Mesendoderm (in vitro differentiated cells): ENCODE measurements around the gene PTGDR2.

Experiments
- DNase-seq: peaks from one replicate; pipeline ENCODE4 v3.0.0; 2013
- H2AK5ac ChIP-seq: 2 replicates; pipeline ENCODE4 v1.6.1; 2013; ENCODE audit warnings: low read length, inconsistent platforms
- H2BK120ac ChIP-seq: 2 replicates; pipeline ENCODE4 v1.6.1; 2013; ENCODE audit warnings: low read depth, mild to moderate bottlenecking, low read length, moderate library complexity, mixed read lengths
- H2BK15ac ChIP-seq: replicated peaks from 2 replicates; pipeline ENCODE4 v1.6.1; 2013; ENCODE audit warnings: low read depth, mild to moderate bottlenecking, moderate library complexity
- H2BK5ac ChIP-seq: 2 replicates; pipeline ENCODE4 v1.6.1; 2013; ENCODE audit warnings: low read length, inconsistent platforms
- H3K18ac ChIP-seq: 2 replicates; pipeline ENCODE4 v1.6.1; 2013; ENCODE audit warnings: mild to moderate bottlenecking, low read length, mixed read lengths
- H3K23ac ChIP-seq: one replicate; pipeline ENCODE4 v1.6.1; 2013; ENCODE audit warnings: low read length
- H3K27ac ChIP-seq: 2 replicates; pipeline ENCODE4 v1.5.1; 2013; ENCODE audit warnings: low read depth, mild to moderate bottlenecking, inconsistent platforms, low read length, moderate library complexity
- H3K27me3 ChIP-seq: 2 replicates; pipeline ENCODE4 v1.6.1; 2013; ENCODE audit warnings: low read length, control low read depth, mild to moderate bottlenecking, inconsistent platforms; ENCODE audit not compliant: insufficient read depth, poor library complexity
- H3K36me3 ChIP-seq: 2 replicates; pipeline ENCODE4 v1.6.1; 2013; ENCODE audit warnings: low read length, inconsistent platforms; ENCODE audit not compliant: control insufficient read depth, insufficient read depth
- H3K4ac ChIP-seq: one replicate; pipeline ENCODE4 v1.6.1; 2013; ENCODE audit warnings: low read depth, mild to moderate bottlenecking, low read length, moderate library complexity
- H3K4me1 ChIP-seq: 2 replicates; pipeline ENCODE4 v1.6.1; 2013; ENCODE audit warnings: low read depth, low read length, inconsistent platforms; ENCODE audit not compliant: control insufficient read depth
- H3K4me2 ChIP-seq: 2 replicates; pipeline ENCODE4 v1.6.1; 2013; ENCODE audit warnings: low read length
- H3K4me3 ChIP-seq: 2 replicates; pipeline ENCODE4 v1.5.1; 2013; ENCODE audit warnings: mild to moderate bottlenecking, low read length
- H3K56ac ChIP-seq: one replicate; pipeline ENCODE4 v1.6.1; 2013; ENCODE audit warnings: low read length
- H3K79me1 ChIP-seq: 2 replicates; pipeline ENCODE4 v1.6.1; 2013; ENCODE audit warnings: low read length, inconsistent platforms
- H3K79me2 ChIP-seq: 2 replicates; pipeline ENCODE4 v1.6.1; 2013; ENCODE audit warnings: mild to moderate bottlenecking, low read length; ENCODE audit not compliant: control insufficient read depth, insufficient read depth
- H3K9ac ChIP-seq: 2 replicates; pipeline ENCODE4 v1.6.1; 2013; ENCODE audit warnings: low read length, inconsistent platforms
- H4K5ac ChIP-seq: one replicate; pipeline ENCODE4 v1.6.1; 2013; ENCODE audit warnings: low read length
- H4K8ac ChIP-seq: one replicate; pipeline ENCODE4 v1.6.1; 2013; ENCODE audit warnings: low read depth, mild to moderate bottlenecking, control low read depth, low read length, moderate library complexity
- WGBS: extraction: QIAGEN DNeasy Blood & Tissue Kit; methylation state at CpG from one replicate; pipeline ENCODE4 v1.1.7; 2013; ENCODE audit warnings: low lambda C conversion rate, missing lambda C conversion rate; ENCODE audit not compliant: insufficient coverage; ENCODE audit errors: extremely low coverage; 5-methylcytosine and 5-hydroxymethylcytosine counted together

Gene PTGDR2

GRCh38 chr11:60878245-60879101, 22.7 kb upstream of the PTGDR2 start:
- no peak for DNase-seq
- H3K27ac ChIP-seq: no peak overlapping the region
- H3K23ac ChIP-seq: no peak overlapping the region
- WGBS: no CpG with 5 or more reads among the region's 5 CpGs
- no peak overlapping the region for H3K4me3 ChIP-seq
- H4K5ac ChIP-seq: no peak overlapping the region
- no peak overlapping the region for H3K9ac ChIP-seq
- no peaks in the 10 kb centered on the region for H3K4me1 ChIP-seq
- peaks cover 4% of the 10 kb centered on the region for H3K36me3 ChIP-seq
- H3K4me2 ChIP-seq: no peak overlapping the region
- no peak overlapping the region for H3K18ac ChIP-seq
- H3K4ac ChIP-seq: no peak overlapping the region
- H3K56ac ChIP-seq: no peak overlapping the region
- H2BK120ac ChIP-seq: no peak overlapping the region
- no peak overlapping the region for H2AK5ac ChIP-seq
- H2BK15ac ChIP-seq: no peak overlapping the region
- no peak overlapping the region for H2BK5ac ChIP-seq
- H3K79me2 ChIP-seq: no peaks in the 10 kb centered on the region
- H3K27me3 ChIP-seq: no peaks in the 10 kb centered on the region
- H4K8ac ChIP-seq: no peak overlapping the region
- H3K79me1 ChIP-seq: no peaks in the 10 kb centered on the region

GRCh38 chr11:60876168-60876485, 20.4 kb upstream of the PTGDR2 start:
- Histone ChIP-seq H4K8ac (no peak overlapping the region), H2BK120ac (no peak overlapping the region), H3K23ac (no peak overlapping the region), H3K36me3 (peaks cover 4% of the 10 kb centered on the region), H3K27me3 (no peaks in the 10 kb centered on the region), H3K56ac (no peak overlapping the region), H3K27ac (no peak overlapping the region), H3K18ac (no peak overlapping the region), H2BK5ac (no peak overlapping the region), H2AK5ac (no peak overlapping the region), H3K79me1 (no peaks in the 10 kb centered on the region), H3K4ac (no peak overlapping the region), H3K79me2 (no peaks in the 10 kb centered on the region), H3K4me3 (no peak overlapping the region), H3K4me1 (no peaks in the 10 kb centered on the region), H4K5ac (no peak overlapping the region), H2BK15ac (no peak overlapping the region), H3K4me2 (no peak overlapping the region), H3K9ac (no peak overlapping the region)
- no peak for DNase-seq
- WGBS: no CpG with 5 or more reads among the region's 2 CpGs

- no peak overlapping the region for H2AK5ac ChIP-seq
- H2BK5ac ChIP-seq: no peak overlapping the region
- no peak overlapping the region for H4K8ac ChIP-seq
- no peak overlapping the region for H3K4ac ChIP-seq
- no peak overlapping the region for H3K18ac ChIP-seq
- no peak overlapping the region for H3K56ac ChIP-seq
- WGBS: no CpG with 5 or more reads among the region's 7 CpGs
- H2BK120ac ChIP-seq: no peak overlapping the region
- H3K27me3 ChIP-seq: no peaks in the 10 kb centered on the region
- DNase-seq: no peak
- H3K36me3 ChIP-seq: peaks cover 2% of the 10 kb centered on the region
- H2BK15ac ChIP-seq: no peak overlapping the region
- H3K4me2 ChIP-seq: no peak overlapping the region
- no peaks in the 10 kb centered on the region for H3K79me2 ChIP-seq
- H3K4me3 ChIP-seq: no peak overlapping the region
- no peak overlapping the region for H3K27ac ChIP-seq
- no peaks in the 10 kb centered on the region for H3K4me1 ChIP-seq
- no peak overlapping the region for H3K9ac ChIP-seq
- no peaks in the 10 kb centered on the region for H3K79me1 ChIP-seq
- H4K5ac ChIP-seq: no peak overlapping the region
- no peak overlapping the region for H3K23ac ChIP-seq
Observed at GRCh38 chr11:60875366-60876167, 19.8 kb upstream of the PTGDR2 start.

GRCh38 chr11:60874421-60875365, 18.9 kb upstream of the PTGDR2 start:
- Histone ChIP-seq H3K4me1 (no peaks in the 10 kb centered on the region), H3K4ac (no peak overlapping the region), H3K9ac (no peak overlapping the region), H3K56ac (no peak overlapping the region), H3K18ac (no peak overlapping the region), H3K79me2 (no peaks in the 10 kb centered on the region), H3K23ac (no peak overlapping the region), H2BK15ac (no peak overlapping the region), H4K8ac (no peak overlapping the region), H4K5ac (no peak overlapping the region), H3K4me3 (no peak overlapping the region), H2BK120ac (no peak overlapping the region), H2BK5ac (no peak overlapping the region), H3K27me3 (no peaks in the 10 kb centered on the region), H3K27ac (no peak overlapping the region), H3K79me1 (no peaks in the 10 kb centered on the region), H2AK5ac (no peak overlapping the region), H3K36me3 (no peaks in the 10 kb centered on the region), H3K4me2 (no peak overlapping the region)
- no peak for DNase-seq
- no CpG with 5 or more reads among the region's 13 CpGs for WGBS

- Histone ChIP-seq H3K4ac (no peak overlapping the region), H3K56ac (no peak overlapping the region), H3K36me3 (no peaks in the 10 kb centered on the region), H3K18ac (no peak overlapping the region), H3K9ac (no peak overlapping the region), H2BK120ac (no peak overlapping the region), H4K5ac (no peak overlapping the region), H4K8ac (no peak overlapping the region), H3K4me2 (no peak overlapping the region), H3K27ac (no peak overlapping the region), H3K79me2 (no peaks in the 10 kb centered on the region), H3K23ac (no peak overlapping the region), H3K27me3 (no peaks in the 10 kb centered on the region), H2BK15ac (no peak overlapping the region), H2AK5ac (no peak overlapping the region), H3K4me3 (no peak overlapping the region), H3K4me1 (no peaks in the 10 kb centered on the region), H3K79me1 (no peaks in the 10 kb centered on the region), H2BK5ac (no peak overlapping the region)
- no peak for DNase-seq
- WGBS: no CpG with 5 or more reads among the region's 12 CpGs
Observed at GRCh38 chr11:60873533-60873932, 17.8 kb upstream of the PTGDR2 start.
